GM23338 (cell line): ENCODE measurements around the gene TMEM14A. TPM values are rescaled to one million over a fixed set of nuclear protein-coding genes. Genes with fewer than 3 reads are reported as not detected.

Experiments
- ATAC-seq: fragments of 200-7000 bp; cut with Tn5 transposase; 3 replicates; pipeline ENCODE4 v1.9.1; 2020
- DNase-seq: peaks from one replicate; pipeline ENCODE4 v3.0.0-alpha.2; 2015; ENCODE audit warnings: low spot score
- H2AFZ ChIP-seq: fragments of 200-600 bp; sonication (generic); 2 replicates; pipeline ENCODE4 v1.8.0; 2016; ENCODE audit warnings: antibody characterized with exemption, mild to moderate bottlenecking, moderate library complexity
- H3F3A ChIP-seq: fragments of 200-600 bp; sonication (generic); replicated peaks from 2 replicates; pipeline ENCODE4 v1.8.0; 2017; ENCODE audit warnings: antibody characterized with exemption, mixed run types, low read depth
- H3K27ac ChIP-seq: fragments of 200-600 bp; sonication (generic); 2 replicates; pipeline ENCODE4 v1.6.1; 2016; ENCODE audit warnings: low read depth
- H3K27me3 ChIP-seq: fragments of 200-600 bp; sonication (generic); 2 replicates; pipeline ENCODE4 v1.8.0; 2016; ENCODE audit warnings: mild to moderate bottlenecking, mixed run types, moderate library complexity; ENCODE audit not compliant: insufficient read depth
- H3K36me3 ChIP-seq: fragments of 200-600 bp; sonication (generic); 2 replicates; pipeline ENCODE4 v1.8.0; 2016; ENCODE audit warnings: mild to moderate bottlenecking; ENCODE audit not compliant: insufficient read depth
- H3K4me1 ChIP-seq: fragments of 200-600 bp; sonication (generic); 2 replicates; pipeline ENCODE4 v1.8.0; 2016; ENCODE audit warnings: mild to moderate bottlenecking, moderate library complexity; ENCODE audit not compliant: insufficient read depth
- H3K4me2 ChIP-seq: fragments of 200-600 bp; sonication (generic); 2 replicates; pipeline ENCODE4 v1.7.1; 2017; ENCODE audit warnings: mixed run types
- H3K4me3 ChIP-seq: fragments of 200-600 bp; sonication (generic); 2 replicates; pipeline ENCODE4 v1.6.1; 2016; ENCODE audit warnings: mixed run types
- H3K79me2 ChIP-seq: fragments of 200-600 bp; sonication (generic); replicated peaks from 2 replicates; pipeline ENCODE4 v1.8.0; 2017; ENCODE audit warnings: mild to moderate bottlenecking; ENCODE audit not compliant: insufficient read depth
- H3K9me2 ChIP-seq: fragments of 200-600 bp; sonication (generic); 2 replicates; pipeline ENCODE4 v1.8.0; 2017; ENCODE audit not compliant: insufficient read depth
- H4K20me1 ChIP-seq: fragments of 200-600 bp; sonication (generic); replicated peaks from 2 replicates; pipeline ENCODE4 v1.8.0; 2017; ENCODE audit warnings: mild to moderate bottlenecking; ENCODE audit not compliant: insufficient read depth
- H3K27ac Mint-ChIP-seq: 2 replicates; pipeline ENCODE4 v1.8.0; 2020; ENCODE audit warnings: inconsistent platforms, mild to moderate bottlenecking, moderate library complexity, mixed read lengths
- H3K27me3 Mint-ChIP-seq: 3 replicates; pipeline ENCODE4 v1.8.0; 2022; ENCODE audit warnings: low read depth, mild to moderate bottlenecking, moderate library complexity, mixed read lengths, inconsistent platforms; ENCODE audit not compliant: insufficient read depth, poor library complexity
- H3K36me3 Mint-ChIP-seq: 3 replicates; pipeline ENCODE4 v1.8.0; 2021; ENCODE audit warnings: low read depth, mild to moderate bottlenecking, inconsistent platforms, moderate library complexity, mixed read lengths
- H3K4me1 Mint-ChIP-seq: 3 replicates; pipeline ENCODE4 v1.8.0; 2020; ENCODE audit warnings: mild to moderate bottlenecking, inconsistent platforms, mixed read lengths
- H3K4me3 Mint-ChIP-seq: 3 replicates; pipeline ENCODE4 v1.8.0; 2021; ENCODE audit warnings: moderate library complexity, mild to moderate bottlenecking, inconsistent platforms, mixed read lengths
- H3K9me3 Mint-ChIP-seq: 3 replicates; pipeline ENCODE4 v1.8.0; 2020; ENCODE audit warnings: moderate library complexity, mild to moderate bottlenecking, inconsistent platforms, mixed read lengths
- CREB1 ChIP-seq: fragments of 250-450 bp; sonication (Bioruptor Pico); IDR thresholded peaks from 2 replicates; pipeline ENCODE4 v1.5.0; 2020; ENCODE audit warnings: low read depth, mild to moderate bottlenecking, moderate library complexity
- CTCF ChIP-seq, 2 experiments: fragments of 200-600 bp in 1 of 2; sonication (generic) in 1 of 2; conservative IDR thresholded peaks; 2 replicates each; pipeline versions ENCODE4 v1.5.1 to v1.6.1; 2016 to 2017; ENCODE audit warnings: antibody characterized with exemption in 2 of 2, low read depth in 2 of 2, mild to moderate bottlenecking in 2 of 2, moderate library complexity in 1 of 2
- ETS1 ChIP-seq: IDR thresholded peaks from 2 replicates; pipeline ENCODE4 v1.6.1; 2016; ENCODE audit warnings: antibody characterized with exemption
- EZH2 ChIP-seq: fragments of 200-600 bp; sonication (generic); IDR thresholded peaks from one replicate; pipeline ENCODE4 v1.8.0; 2017; ENCODE audit warnings: antibody characterized with exemption, mild to moderate bottlenecking, low read depth; ENCODE audit not compliant: unreplicated experiment
- EZH2phosphoT487 ChIP-seq: fragments of 200-600 bp; sonication (generic); IDR thresholded peaks from one replicate; pipeline ENCODE4 v1.8.1; 2018; ENCODE audit warnings: antibody characterized with exemption; ENCODE audit not compliant: unreplicated experiment
- JUNB ChIP-seq: IDR thresholded peaks from one replicate; pipeline ENCODE4 v1.6.1; 2016; ENCODE audit warnings: antibody characterized with exemption; ENCODE audit not compliant: unreplicated experiment
- NANOG ChIP-seq: IDR thresholded peaks from 2 replicates; pipeline ENCODE4 v1.6.1; 2016; ENCODE audit warnings: antibody characterized with exemption, borderline replicate concordance
- REST ChIP-seq: IDR thresholded peaks from one replicate; pipeline ENCODE4 v1.6.1; 2018; ENCODE audit warnings: antibody characterized with exemption; ENCODE audit not compliant: unreplicated experiment
- STAT1 ChIP-seq: IDR thresholded peaks from one replicate; pipeline ENCODE4 v1.6.1; 2016; ENCODE audit warnings: antibody characterized with exemption; ENCODE audit not compliant: unreplicated experiment
- ZNF114 ChIP-seq: fragments of 250-450 bp; sonication (Bioruptor Pico); IDR thresholded peaks from 2 replicates; pipeline ENCODE4 v1.5.0; 2020; ENCODE audit warnings: mild to moderate bottlenecking, moderate library complexity
- ZNF331 ChIP-seq: fragments of 250-450 bp; sonication (Bioruptor Pico); IDR thresholded peaks from 2 replicates; pipeline ENCODE4 v1.5.0; 2020; ENCODE audit warnings: low read depth, mild to moderate bottlenecking, moderate library complexity
- ZNF462 ChIP-seq: fragments of 250-450 bp; sonication (Bioruptor Pico); IDR thresholded peaks from 2 replicates; pipeline ENCODE4 v1.5.0; 2020; ENCODE audit warnings: mild to moderate bottlenecking, moderate library complexity
- polyA plus RNA-seq: library from polyadenylated mRNA; unstranded; fragments of >200 nt; fragmentation: Nextera tagmentation; extraction: Ambion mirVana; gene quantifications from 2 replicates; pipeline ENCODE4 v1.2.1, GENCODE V29; 2016
- total RNA-seq: library from RNA; depleted of rRNA; stranded (reverse); fragments of >200 nt; shearing (Covaris generic); gene quantifications from 2 replicates; pipeline ENCODE4 v1.2.3, GENCODE V29; 2014

The TMEM14A gene
- total and polyA plus RNA-seq, 2 experiments from 2014 or later: 13.9 to 36.0 TPM

- H3K4me3 ChIP-seq: no peak overlapping the region
These were observed 4.4 kb upstream of the TMEM14A start for GRCh38 chr6:52666523-52666922.

More at GRCh38 chr6:52666523-52666922, 4.4 kb upstream of the TMEM14A start:
- Histone ChIP-seq H3K4me1 (peaks cover 16% of the 10 kb centered on the region), H2AFZ (no peak overlapping the region), H3K79me2 (peaks cover 1% of the 10 kb centered on the region; the same call in 1 of the 2 replicates), H3K9me2 (no peaks in the 10 kb centered on the region), H3F3A (peaks cover 4% of the 10 kb centered on the region), H3K27me3 (peaks cover 13% of the 10 kb centered on the region), H3K27ac (no peak overlapping the region), H4K20me1 (no peaks in the 10 kb centered on the region), H3K4me2 (no peak overlapping the region), H3K36me3 (0 out of 2 replicates have a peak, but pooled peaks cover 9% of the 10 kb centered on the region)
- TF ChIP-seq ZNF462: no peak
- no peak for TF ChIP-seq EZH2phosphoT487
- no peak for TF ChIP-seq ZNF331 (CRISPR knock-in tag)
- TF ChIP-seq REST: no peak
- TF ChIP-seq CTCF (conservative IDR thresholded peaks at IDR 0.05; ENCODE audit: low read depth in 2 of 2): no peak
- TF ChIP-seq NANOG: no peak
- TF ChIP-seq ZNF114: no peak
- TF ChIP-seq EZH2: no peak
- no peak for TF ChIP-seq ETS1
- TF ChIP-seq CREB1 (CRISPR knock-in tag): no peak
- no peak for TF ChIP-seq STAT1
- TF ChIP-seq JUNB: no peak
- Mint-ChIP-seq H3K36me3 (peaks cover 10% of the 10 kb centered on the region; the same call in 1 of the 3 replicates), H3K27me3 (peaks cover 1% of the 10 kb centered on the region), H3K27ac (no peak overlapping the region), H3K4me3 (no peak overlapping the region), H3K9me3 (no peaks in the 10 kb centered on the region), H3K4me1 (peaks cover 8% of the 10 kb centered on the region)
- no peak for DNase-seq
- no peak for ATAC-seq
